Esophagus squamous epithelium (tissue), 4 donors: ENCODE measurements around the gene DIS3L2.

ENCODE experiments used
- CTCF ChIP-seq, 6 experiments: fragments of 450-650 bp in 4 of 6; fragments of 200-600 bp in 2 of 6; sonication (generic) in 2 of 6; IDR thresholded peaks; one replicate each; pipeline ENCODE4 v1.5.1; 2016 to 2019; ENCODE audit warnings: antibody characterized with exemption in 6 of 6, mild to moderate bottlenecking in 4 of 6, moderate library complexity in 4 of 6
- POLR2A ChIP-seq, 4 donors: fragments of 450-650 bp; IDR thresholded peaks; one replicate each; pipeline ENCODE4 v1.6.1; 2017; ENCODE audit warnings: antibody characterized with exemption in 4 of 4, mild to moderate bottlenecking in 4 of 4, moderate library complexity in 3 of 4

- TF ChIP-seq CTCF (IDR thresholded peaks at IDR 0.05), result peak in 4 of 6 experiments; percentile 9 to 58 (median 26)
- no peak for TF ChIP-seq POLR2A (IDR thresholded peaks at IDR 0.05)
Measured at GRCh38 chr2:232333361-232334135, 372.0 kb downstream of the DIS3L2 start.
